ENCODE results near the gene CES1. TPM values are rescaled to one million over a fixed set of nuclear protein-coding genes. Genes with fewer than 3 reads are reported as not detected.
"Not testable (repeated sequence)": the region's sequence is repeated elsewhere in the genome, so short reads cannot be mapped to it uniquely, and the experiment has no call there.

Gene CES1
- total RNA-seq, 2 donors from 2014 or later: 4.2 to 19.1 TPM

GRCh38 chr16:55834049-55834448, 1.2 kb upstream of the CES1 start:
- intact Hi-C loops (cut with DNase I): no loop called here
- H3K27ac ChIP-seq: no peak overlapping the region
- H3K27me3 ChIP-seq: no peaks in the 10 kb centered on the region
- whole genome bisulfite sequencing, 2 donors: 49 to 63% methylated on average over 7 of the region's 7 CpGs
- H3K36me3 ChIP-seq (replicated peaks in 1 of 2; ENCODE audit: insufficient read depth in 1 of 2, low read depth in 2 of 2): no peaks in the 10 kb centered on the region
- no peak for ATAC-seq
- peaks cover 20% of the 10 kb centered on the region for H3K4me1 ChIP-seq
- H3K9me3 ChIP-seq: no peaks in the 10 kb centered on the region
- no peak overlapping the region for H3K4me3 ChIP-seq
- no peak for TF ChIP-seq POLR2A (IDR thresholded peaks at IDR 0.05)
- DNase-seq: no peak

- H3K36me3 ChIP-seq (replicated peaks in 1 of 2; ENCODE audit: insufficient read depth in 1 of 2, low read depth in 2 of 2): no peaks in the 10 kb centered on the region
- no peaks in the 10 kb centered on the region for H3K27me3 ChIP-seq
- TF ChIP-seq POLR2A (IDR thresholded peaks at IDR 0.05): no peak
- TF ChIP-seq, protein P1, sequence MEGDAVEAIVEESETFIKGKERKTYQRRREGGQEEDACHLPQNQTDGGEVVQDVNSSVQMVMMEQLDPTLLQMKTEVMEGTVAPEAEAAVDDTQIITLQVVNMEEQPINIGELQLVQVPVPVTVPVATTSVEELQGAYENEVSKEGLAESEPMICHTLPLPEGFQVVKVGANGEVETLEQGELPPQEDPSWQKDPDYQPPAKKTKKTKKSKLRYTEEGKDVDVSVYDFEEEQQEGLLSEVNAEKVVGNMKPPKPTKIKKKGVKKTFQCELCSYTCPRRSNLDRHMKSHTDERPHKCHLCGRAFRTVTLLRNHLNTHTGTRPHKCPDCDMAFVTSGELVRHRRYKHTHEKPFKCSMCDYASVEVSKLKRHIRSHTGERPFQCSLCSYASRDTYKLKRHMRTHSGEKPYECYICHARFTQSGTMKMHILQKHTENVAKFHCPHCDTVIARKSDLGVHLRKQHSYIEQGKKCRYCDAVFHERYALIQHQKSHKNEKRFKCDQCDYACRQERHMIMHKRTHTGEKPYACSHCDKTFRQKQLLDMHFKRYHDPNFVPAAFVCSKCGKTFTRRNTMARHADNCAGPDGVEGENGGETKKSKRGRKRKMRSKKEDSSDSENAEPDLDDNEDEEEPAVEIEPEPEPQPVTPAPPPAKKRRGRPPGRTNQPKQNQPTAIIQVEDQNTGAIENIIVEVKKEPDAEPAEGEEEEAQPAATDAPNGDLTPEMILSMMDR (IDR thresholded peaks at IDR 0.05): no peak
- H3K27ac ChIP-seq: no peak overlapping the region
- no peaks in the 10 kb centered on the region for H3K9me3 ChIP-seq
- ATAC-seq (no peak), DNase-seq (no peak)
- intact Hi-C loops (cut with DNase I): no loop called here
- WGBS, 2 donors: 77 to 92% methylated on average over 11 to 17 of the region's 17 CpGs
- no peak overlapping the region for H3K4me3 ChIP-seq
- peaks cover 20% of the 10 kb centered on the region for H3K4me1 ChIP-seq
These were observed 497 bp downstream of the CES1 start for GRCh38 chr16:55832425-55832772.

GRCh38 chr16:55830658-55831294, 2.1 kb downstream of the CES1 start:
- 54 to 71% methylated on average over 6 of the region's 6 CpGs for WGBS, 2 donors
- intact Hi-C loops (cut with DNase I): no loop called here
- DNase-seq: no peak
- H3K9me3 ChIP-seq: no peaks in the 10 kb centered on the region
- no peak for ATAC-seq
- no peaks in the 10 kb centered on the region for H3K36me3 ChIP-seq (replicated peaks in 1 of 2; ENCODE audit: insufficient read depth in 1 of 2, low read depth in 2 of 2)
- H3K4me1 ChIP-seq: peaks cover 9% of the 10 kb centered on the region
- no peak overlapping the region for H3K27ac ChIP-seq
- TF ChIP-seq POLR2A (IDR thresholded peaks at IDR 0.05): no peak
- TF ChIP-seq, protein P1 (IDR thresholded peaks at IDR 0.05): no peak
- H3K4me3 ChIP-seq: no peak overlapping the region
- no peaks in the 10 kb centered on the region for H3K27me3 ChIP-seq

DNA sequence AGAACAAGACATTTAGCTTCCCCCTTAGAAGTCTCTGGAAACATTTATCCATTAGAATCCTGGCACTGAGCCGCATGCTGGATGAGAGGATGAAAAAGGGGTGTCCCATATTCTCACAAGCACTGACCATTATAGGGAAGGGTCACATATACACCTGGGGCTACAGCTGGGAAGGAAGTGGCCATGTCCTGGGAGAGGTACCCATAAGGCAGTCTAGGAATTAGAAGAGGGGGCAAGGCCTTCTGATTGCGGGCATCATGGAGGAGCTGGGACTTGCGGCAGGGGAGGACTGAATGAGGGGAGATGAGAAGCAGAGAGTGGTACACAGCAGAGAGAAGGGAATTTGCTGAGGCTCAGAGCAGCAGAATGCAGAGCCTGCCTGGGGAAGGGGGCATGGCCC, 3.7 kb downstream of the CES1 start:
- intact Hi-C loops (cut with DNase I); DNase-seq: not testable (repeated sequence)

GRCh38 chr16:55828680-55829079, 4.2 kb downstream of the CES1 start:
- H3K4me3 ChIP-seq: no peak overlapping the region
- TF ChIP-seq, protein P1 (IDR thresholded peaks at IDR 0.05): no peak
- no peak for TF ChIP-seq POLR2A (IDR thresholded peaks at IDR 0.05)
- 69 to 71% methylated on average over 10 of the region's 10 CpGs for WGBS, 2 donors
- intact Hi-C loops (cut with DNase I): no loop called here
- H3K27ac ChIP-seq: no peak overlapping the region
- no peaks in the 10 kb centered on the region for H3K36me3 ChIP-seq (replicated peaks in 1 of 2; ENCODE audit: insufficient read depth in 1 of 2, low read depth in 2 of 2)
- H3K9me3 ChIP-seq: no peaks in the 10 kb centered on the region
- ATAC-seq: no peak
- DNase-seq: no peak
- H3K4me1 ChIP-seq: peaks cover 3% of the 10 kb centered on the region
- H3K27me3 ChIP-seq: no peaks in the 10 kb centered on the region

More for the DNA sequence above, 3.7 kb downstream of the CES1 start:
- H3K27ac ChIP-seq; H3K9me3 ChIP-seq; H3K4me3 ChIP-seq; H3K27me3 ChIP-seq; H3K4me1 ChIP-seq; ATAC-seq; H3K36me3 ChIP-seq (replicated peaks in 1 of 2; ENCODE audit: insufficient read depth in 1 of 2, low read depth in 2 of 2): not testable (repeated sequence)
- 86 to 93% methylated on average over 3 of the region's 3 CpGs for WGBS, 2 donors

DNA sequence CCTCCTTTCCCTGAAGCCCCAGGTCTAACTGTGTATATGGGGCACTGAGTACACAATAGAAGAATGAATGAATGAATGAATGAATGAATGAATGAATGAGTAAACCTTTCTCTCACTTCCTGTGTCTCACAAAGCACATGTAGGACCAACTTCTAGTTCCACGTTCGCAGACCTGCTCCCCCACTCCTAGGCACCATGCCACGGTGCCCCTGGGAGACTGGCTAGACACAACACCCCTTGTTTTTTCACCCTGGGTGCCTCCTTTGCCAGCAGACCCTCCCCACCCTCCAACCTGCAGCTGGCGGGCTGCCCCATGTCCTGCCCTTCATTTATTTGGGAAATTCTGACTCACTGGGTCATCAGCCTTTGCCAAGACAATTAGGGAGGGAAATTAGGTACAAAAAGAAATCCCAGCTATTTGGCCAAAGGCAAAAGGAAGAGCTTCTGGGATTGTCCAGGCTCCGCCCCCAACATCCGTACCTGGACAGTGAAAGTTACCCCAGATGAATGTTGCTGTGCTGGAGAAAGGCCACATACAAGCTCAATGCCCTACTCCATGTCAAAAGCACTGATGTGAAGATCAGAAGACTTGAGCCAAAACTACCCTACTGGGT, 7.7 kb downstream of the CES1 start:
- Histone ChIP-seq H3K27me3 (no peaks in the 10 kb centered on the region), H3K4me1 (no peaks in the 10 kb centered on the region), H3K9me3 (no peaks in the 10 kb centered on the region), H3K27ac (no peak overlapping the region), H3K36me3 (replicated peaks in 1 of 2; ENCODE audit: insufficient read depth in 1 of 2, low read depth in 2 of 2) (no peaks in the 10 kb centered on the region), H3K4me3 (no peak overlapping the region)
- WGBS, 2 donors: 65 to 72% methylated on average over 6 of the region's 6 CpGs
- ATAC-seq (no peak), DNase-seq (no peak)
- TF ChIP-seq, protein P1 (IDR thresholded peaks at IDR 0.05): no peak
- TF ChIP-seq POLR2A (IDR thresholded peaks at IDR 0.05): no peak
- intact Hi-C loops (cut with DNase I): no loop called here
